AG09319 (cell line): ENCODE results near the gene ASAP2.

Source experiments
- DNase-seq: peaks from one replicate; pipeline ENCODE4 v3.0.0-alpha.2; 2010; ENCODE audit warnings: low read depth; ENCODE audit errors: extremely low read depth
- TF ChIP-seq, protein P1 (sequence below): IDR thresholded peaks from 2 replicates; pipeline ENCODE4 v1.5.1; 2011; ENCODE audit warnings: low read depth, mild to moderate bottlenecking, inconsistent platforms, low read length, moderate library complexity

Gene ASAP2

DNA sequence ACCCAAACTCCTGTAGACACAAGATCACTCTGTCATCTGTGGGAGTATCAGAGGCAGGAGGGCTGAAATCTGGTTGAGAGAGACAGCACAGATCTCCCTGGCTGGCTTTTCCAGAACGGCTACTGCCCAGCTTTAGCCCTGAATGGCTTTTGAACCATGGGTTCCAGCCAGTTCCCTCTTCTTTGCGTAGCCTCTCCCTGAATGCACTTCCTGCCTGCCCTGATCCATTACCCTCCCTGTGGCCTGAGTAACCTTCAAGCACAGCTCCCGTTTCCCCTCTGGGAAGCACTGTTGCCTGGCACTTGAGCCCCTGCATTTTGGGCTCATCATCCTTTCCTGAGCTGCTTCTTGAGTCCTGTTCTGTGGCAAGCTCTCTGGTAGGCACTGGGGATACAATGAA, 68.8 kb downstream of the ASAP2 start:
- TF ChIP-seq, protein P1, sequence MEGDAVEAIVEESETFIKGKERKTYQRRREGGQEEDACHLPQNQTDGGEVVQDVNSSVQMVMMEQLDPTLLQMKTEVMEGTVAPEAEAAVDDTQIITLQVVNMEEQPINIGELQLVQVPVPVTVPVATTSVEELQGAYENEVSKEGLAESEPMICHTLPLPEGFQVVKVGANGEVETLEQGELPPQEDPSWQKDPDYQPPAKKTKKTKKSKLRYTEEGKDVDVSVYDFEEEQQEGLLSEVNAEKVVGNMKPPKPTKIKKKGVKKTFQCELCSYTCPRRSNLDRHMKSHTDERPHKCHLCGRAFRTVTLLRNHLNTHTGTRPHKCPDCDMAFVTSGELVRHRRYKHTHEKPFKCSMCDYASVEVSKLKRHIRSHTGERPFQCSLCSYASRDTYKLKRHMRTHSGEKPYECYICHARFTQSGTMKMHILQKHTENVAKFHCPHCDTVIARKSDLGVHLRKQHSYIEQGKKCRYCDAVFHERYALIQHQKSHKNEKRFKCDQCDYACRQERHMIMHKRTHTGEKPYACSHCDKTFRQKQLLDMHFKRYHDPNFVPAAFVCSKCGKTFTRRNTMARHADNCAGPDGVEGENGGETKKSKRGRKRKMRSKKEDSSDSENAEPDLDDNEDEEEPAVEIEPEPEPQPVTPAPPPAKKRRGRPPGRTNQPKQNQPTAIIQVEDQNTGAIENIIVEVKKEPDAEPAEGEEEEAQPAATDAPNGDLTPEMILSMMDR, result no peak
- DNase-seq, result no peak

DNA sequence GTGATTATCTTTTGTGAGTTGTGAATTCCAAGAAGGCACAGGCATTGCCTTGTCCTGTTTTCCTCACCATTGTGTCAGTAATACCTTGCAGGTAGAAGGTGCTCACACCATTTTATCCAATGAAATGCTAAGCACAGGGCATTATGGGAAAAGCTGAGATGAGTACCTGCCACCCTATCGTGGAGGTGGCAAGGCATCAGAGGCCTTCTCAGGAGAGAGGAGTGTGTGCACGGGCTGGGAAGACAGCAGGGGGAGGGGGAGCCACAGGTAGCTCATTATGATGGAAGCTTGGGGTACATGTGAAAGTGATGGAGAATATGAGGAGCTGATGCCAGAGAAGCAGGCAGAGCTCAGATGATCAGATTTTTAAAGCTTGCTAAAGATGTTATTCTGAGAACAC, 69.5 kb downstream of the ASAP2 start:
- DNase-seq, result no peak
- TF ChIP-seq, protein P1, result no peak

DNA sequence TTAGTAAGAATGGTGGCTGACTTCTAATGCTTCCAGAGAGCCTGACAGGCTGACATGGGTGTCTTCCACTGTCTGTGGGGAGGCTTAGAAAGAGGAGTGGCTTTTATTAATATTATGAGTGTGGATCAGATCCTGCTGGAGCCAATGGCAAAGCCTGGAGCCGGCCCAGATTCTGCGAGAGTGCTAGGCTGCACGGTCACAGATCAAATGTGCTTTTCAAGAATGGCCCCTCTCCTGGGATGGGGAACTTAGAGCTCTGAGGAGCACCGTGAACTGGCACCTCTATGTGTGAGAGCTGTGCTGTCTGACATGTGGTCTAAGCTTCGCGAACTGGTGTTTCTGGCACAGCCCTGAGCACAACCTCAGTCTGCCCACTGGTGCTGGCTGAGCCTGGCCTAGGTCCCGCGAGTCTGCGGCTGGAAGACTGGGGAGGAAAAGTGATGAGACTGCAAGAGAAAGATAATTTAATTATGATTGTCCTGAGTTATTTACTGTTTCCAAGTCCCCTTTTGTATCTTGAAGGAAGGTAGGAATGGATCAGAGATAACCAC, 70.4 kb downstream of the ASAP2 start:
- TF ChIP-seq, protein P1, result no peak
- no peak for DNase-seq

DNA sequence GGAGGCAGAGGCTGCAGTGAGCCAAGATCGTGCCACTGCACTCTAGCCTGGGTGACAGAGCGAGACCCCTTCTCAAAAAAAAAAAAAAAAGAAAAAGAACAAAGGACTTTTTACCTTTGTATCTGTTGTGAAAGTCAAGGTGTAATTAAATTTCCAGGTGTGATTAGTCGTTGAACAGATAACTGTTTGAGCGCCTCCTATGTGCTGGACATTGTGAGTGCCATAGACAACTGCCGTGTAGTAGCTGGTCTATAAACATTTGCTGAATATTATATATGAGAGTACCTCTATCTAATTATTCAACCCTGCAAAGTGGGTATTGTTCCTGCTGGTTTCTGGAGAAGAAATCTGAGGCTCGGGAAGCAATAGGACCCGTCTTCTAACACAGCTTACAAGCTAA, 71.8 kb downstream of the ASAP2 start:
- DNase-seq, result no peak

DNA sequence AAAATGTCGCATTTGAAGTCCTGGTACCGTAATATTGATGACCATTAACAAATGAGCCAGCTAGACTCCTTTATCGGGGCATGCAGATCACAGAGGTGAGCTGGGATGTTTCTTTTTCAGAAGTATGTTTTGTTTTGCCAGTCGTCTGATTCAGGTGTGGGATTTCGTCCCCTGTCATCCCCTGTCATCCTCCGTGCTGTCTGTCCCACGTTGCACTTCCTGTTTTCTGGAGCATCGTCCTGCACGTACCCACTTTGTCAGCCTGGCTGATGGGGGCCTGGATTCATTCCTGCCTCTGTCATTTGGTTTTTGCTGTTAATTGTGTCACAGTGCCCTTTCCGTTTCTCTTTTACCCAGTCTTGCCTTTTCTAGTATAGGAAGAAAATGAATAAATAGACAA, 72.8 kb downstream of the ASAP2 start:
- DNase-seq, result no peak
- TF ChIP-seq, protein P1, result no peak

More for the DNA sequence above, 71.8 kb downstream of the ASAP2 start:
- TF ChIP-seq, protein P1, result no peak

DNA sequence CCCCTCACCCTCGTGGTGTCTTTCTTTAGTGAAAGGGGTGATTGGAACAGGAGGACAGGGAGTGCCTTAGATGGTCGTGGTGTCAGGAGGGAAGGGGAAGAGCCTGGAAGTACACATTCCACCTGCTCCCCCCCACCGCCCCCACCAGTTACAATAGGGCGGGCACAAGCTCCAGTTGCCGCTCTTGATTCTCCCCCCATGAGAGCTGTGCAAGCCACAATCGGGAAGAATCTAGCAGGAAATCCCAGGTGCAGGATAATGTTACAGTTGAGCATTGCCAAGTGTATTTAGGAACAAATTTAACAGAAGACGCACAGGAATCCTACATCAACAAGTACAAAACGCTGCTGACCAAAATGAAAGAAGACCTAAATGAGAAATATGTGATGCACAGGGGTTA, 73.6 kb downstream of the ASAP2 start:
- DNase-seq, result no peak
- TF ChIP-seq, protein P1, result no peak

DNA sequence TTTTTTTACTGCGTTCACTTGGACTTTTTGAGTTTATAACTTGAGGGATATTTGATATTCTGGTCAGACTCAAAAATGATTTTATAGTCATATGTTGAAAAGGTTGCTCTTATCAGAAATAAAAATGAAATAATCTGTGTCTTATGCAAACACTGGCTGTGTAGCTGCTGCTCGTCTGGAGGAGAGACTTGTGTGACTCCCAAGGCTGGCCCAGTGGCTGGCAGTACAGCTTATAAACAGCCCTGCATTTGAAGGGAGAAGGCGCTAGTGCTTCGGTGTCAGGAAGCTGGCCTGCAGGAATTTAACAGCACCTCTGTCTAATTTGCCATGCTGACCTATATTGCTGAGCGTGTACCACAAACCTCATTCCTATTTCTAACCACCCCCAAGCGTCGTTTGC, 74.5 kb downstream of the ASAP2 start:
- DNase-seq, result no peak
- TF ChIP-seq, protein P1, result no peak
